NCI-H774 (cell line): ENCODE measurements around the gene SPATS2.
A peak's percentile ranks its signal among the peaks of the same experiment; 100 is the strongest.

ENCODE experiments used
- DNase-seq: peaks from one replicate; lab custom pipeline; 2025; lab: John Stamatoyannopoulos, UW

SPATS2 gene

DNA sequence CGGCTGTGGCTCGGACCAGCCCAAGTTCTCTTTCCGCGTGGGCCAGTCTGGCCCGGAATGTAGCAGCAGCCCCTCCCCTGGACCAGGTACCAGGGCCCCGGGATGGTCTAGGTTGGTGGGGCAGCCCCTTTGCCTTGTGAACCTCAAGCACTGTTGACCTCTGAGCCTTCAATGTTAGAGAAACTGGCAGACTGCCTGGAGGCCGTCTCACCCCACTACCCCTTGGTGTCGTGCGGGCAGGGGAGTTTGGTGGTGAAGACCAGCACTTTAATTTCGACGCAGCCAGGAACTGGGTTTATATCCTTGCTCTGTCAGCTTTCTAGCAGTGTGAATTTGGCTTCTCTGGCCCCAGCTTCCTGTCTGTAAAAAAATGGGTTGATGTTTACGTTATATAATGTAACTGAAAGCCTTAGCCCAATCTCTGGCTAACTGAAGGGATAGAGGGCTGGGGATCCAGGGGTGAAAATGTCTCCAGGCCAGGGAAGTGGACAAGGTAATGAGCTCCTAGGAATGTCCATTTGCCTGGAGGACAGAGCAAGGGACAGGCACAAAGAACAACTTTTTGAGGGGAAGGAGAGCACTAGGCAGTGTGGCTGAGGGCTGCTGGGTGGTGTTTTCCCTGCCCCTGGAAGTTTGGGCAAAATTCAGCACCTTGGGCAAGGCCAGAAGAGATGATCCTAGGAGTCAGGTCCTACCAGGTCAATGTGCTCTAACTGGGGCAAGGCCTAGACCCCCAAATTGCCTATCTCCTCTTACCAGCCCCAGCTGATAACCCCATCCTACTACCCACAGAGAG lies 189.3 kb downstream of the SPATS2 start:
- DNase-seq: no peak

DNA sequence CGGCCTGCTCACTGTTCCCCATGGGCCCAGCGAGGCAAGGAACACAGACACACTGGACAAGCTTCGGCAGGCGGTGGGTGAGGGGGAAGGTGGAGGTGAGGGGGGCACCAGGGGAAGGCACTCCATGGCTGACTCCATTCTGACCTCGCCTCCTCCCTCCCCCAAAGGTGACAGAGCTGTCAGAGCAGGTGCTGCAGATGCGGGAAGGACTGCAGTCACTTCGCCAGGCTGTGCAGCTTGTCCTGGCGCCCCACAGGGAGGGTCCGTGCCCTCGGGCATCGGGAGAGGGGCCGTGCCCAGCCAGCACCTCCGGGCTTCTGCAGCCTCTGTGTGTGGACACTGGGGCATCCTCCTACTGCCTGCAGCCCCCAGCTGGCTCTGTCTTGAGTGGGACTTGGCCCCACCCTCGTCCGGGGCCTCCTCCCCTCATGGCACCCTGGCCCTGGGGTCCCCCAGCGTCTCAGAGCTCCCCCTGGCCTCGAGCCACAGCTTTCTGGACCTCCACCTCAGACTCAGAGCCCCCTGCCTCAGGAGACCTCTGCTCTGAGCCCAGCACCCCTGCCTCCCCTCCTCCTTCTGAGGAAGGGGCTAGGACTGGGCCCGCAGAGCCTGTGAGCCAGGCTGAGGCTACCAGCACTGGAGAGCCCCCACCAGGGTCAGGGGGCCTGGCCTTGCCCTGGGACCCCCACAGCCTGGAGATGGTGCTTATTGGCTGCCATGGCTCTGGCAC lies 190.1 kb downstream of the SPATS2 start:
- no peak for DNase-seq

DNA sequence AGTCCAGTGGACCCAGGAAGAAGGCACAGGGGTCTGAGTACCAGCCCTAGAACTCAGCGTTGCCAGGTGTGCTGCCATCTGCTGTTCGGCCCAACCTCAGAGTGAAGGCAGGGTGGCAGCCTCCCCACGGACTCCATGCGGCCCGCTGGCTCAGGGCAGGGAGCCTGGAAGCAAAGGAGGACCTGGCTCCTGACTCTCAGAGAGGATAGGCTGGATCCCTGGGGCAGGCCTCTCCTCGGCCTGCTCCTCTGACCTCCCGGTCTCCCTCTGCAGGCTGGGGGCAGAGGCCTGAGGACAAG lies 190.6 kb downstream of the SPATS2 start:
- no peak for DNase-seq

DNA sequence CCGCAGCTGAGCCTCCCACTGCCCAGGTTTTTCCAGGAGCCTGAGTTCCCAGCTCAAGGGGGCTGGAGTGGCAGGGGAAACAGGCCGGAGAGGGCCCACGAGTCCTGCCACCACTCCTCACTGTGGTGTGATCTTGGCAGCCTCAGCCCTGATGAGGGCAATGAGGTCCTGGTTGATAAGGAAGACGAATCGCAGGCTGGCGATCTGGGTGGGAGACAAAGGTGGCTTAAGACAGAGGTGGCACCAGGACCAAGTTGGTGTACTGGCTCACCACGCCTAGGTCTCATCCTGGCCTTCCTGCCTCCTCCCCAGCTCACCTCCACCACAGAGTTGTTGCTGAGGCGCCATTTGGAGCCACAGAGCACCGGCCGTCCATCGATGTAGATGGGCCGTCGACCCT lies 191.3 kb downstream of the SPATS2 start:
- DNase-seq: no peak

DNA sequence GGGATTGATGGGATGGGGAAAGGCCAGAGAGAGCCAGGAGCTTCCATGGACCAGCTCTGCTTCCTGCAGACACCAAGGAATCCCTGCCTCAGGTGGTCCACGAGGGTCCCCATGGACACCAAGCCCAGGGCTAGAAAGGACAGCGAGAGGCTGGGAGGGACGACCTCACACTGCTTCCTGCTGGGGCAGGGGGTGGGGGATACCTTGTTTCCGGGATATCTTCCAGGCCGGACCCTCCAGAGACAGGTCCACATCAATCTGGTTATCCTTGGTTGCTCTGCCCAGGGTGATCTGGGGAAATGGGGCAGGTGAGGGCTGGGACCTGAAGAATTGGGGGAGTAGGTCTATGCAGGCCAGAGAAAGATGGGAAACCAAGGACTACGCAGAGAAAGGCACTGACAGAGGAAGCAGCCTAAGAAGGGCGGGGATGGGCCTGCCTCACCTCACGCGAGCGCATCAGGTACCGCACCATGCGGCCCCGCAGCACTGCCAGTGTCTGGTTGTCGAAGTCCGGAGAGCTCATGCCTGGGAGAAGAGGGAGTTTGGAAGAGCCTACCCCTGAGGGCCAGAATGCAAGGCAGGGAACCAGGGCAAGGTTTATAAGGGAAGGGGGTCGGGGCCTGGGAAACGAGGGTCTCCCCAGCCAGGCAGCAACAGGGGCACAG lies 191.9 kb downstream of the SPATS2 start:
- no peak for DNase-seq

DNA sequence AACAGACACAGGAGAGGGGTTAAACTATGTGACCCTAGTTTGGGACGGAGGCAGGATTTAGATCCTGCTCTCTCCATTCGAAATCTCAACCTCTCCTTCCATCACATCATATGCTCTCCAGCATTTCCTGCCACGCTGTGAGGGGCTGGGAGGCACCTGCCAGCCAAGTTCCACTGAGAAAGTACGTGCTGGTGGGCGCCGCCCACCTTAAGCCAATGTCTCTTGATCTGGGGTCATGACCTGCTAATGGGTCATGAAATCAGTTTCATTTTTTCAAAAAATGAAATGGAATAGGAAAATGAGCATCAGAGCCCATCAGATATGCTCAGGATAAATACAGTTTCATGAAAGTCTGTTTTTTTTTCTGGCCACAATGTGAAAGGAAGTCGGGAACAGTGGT lies 193.4 kb downstream of the SPATS2 start:
- DNase-seq: no peak

DNA sequence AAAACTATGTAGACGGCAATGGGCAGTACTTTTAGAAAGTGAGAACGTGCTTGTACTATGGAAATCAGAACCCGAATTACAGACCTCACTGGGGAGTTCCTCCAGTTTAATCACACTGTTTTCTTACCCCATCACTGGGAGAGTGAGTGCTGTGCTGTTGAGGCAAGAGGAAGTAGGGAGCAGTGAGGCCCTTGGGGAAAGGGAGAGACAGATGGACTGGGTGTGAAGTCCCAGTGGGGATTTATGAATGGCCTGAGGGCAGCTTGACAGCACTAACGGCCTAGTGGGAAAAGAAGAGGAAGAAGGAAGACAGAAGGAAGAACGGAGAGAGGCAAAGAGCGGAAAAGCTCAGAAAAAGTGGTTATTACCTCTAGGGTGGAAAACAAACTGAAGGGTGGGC lies 195.0 kb downstream of the SPATS2 start:
- no peak for DNase-seq

DNA sequence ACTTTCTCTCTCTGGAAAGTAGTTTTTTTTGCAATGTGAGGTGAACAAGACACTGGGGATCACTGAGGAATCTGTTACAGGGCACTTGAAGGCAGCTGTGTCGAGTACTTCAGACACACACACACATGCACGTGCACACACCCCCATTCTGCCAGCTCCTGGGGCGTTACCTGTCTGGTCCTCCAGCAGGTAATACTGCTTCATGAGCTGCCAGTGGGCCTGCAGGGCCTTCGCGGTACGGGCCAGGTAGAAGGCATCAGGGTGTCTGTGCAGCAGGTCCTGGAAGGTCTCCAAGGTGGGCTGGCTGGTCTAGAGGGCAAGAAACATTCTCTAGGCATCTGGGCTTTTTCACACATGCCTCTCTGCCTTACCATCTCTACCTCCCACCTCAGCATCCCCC lies 195.6 kb downstream of the SPATS2 start:
- no peak for DNase-seq

DNA sequence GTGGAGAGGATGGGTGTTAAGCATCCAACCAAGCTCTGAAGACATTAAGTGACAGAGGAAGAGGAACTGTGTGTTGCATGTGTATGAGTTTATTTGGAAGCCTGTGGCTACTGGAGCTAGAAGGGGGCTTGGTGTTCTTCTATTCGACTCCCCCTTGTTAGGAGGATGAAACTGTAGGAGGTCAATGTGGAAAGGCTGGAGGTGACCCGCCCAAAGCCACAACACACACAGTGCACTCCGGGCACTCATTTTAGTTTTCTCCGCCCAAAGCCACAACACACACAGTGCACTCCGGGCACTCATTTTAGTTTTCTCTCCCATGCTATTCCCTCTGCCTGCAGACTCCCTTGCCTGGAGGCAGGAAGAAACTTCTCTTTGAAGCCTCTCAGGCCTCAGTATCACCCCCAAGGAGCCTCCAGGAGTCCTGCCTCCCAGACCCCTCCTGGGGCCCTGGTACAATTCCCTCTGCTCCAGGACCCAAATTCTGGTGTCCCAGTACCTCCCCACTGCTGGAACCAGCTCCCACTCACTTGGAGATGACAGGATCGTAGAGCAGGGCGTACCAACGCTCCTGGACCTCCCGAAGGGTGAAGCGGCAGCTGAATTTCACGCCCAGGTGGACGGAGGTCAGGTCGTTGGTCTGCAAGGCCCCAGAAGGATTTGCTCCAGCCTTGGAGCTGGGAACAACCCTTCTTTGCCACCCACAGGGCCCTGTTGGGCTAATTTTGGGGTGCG lies 196.9 kb downstream of the SPATS2 start:
- DNase-seq: no peak

DNA sequence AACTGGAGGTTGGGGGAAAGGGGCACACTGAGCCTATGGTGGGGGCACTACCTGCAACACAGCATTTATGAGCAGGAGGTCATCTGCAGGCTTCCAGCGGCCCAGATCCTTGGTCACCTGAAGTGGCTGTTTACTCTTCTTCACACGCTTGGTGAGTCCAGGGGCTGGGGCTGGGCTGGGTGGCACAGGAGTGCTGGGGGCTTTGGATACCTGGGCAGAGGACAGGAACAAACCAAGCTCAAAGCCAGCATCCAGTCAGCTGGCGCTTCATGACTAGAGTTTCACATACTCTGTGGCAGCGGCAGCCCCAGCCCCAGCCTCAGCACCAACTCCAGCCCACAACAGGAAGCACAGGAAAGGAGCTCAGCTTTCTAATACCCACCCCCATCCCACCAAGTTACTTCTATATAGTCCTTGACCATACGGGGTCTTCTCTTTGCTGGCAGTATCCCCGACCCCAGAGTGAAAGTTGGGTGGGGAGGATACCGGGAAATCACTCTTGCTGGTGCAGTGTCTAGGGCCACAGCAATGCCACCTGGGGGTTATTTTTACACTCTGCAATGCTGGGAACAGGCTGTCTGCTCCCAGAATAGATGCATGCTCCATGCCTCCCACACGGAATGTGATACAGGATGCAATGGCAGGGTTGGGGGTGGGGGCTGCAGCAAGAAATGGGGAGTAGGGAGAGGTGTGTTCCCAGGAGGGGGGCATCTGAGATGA lies 197.6 kb downstream of the SPATS2 start:
- DNase-seq: no peak

DNA sequence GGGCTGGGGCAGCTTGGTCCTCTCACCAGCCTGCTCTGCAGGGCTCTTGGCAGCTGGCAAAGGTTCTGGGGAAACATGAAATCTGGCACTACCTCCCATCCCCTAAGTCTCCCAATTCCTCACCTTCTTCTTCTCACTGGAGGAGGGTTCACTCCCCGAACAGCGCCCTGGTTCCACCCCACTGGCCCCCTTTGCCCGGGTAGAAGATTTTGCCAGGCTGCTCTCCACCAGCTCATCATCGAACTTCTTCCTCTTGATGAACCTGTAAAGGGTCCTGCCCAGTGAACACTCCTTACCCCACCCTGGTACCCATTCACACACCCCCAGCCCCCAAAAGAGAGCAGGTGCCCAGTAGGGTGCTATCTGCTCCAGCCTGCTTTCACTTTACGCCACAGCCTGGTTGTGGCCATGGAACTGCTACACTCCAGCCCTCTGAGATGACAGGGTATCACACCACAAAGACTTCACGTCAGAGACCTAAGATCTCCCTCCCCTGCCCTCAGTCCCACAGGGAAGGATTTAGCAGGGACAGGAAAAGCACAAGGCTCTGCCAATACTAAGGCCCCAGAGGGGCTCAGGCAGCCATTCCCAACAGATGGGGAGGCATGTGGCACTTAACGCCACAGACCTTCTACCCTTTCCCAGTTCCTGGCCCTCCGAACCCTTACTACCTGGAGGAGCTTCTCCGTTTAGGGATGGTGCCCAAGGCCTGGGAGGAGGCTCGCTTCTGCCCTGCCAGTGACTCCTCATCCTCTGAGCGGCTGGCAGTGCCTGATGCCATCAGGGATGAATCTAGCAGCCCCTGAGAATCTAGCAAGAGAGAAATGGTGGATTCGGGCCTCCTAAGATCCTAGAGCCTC lies 198.4 kb downstream of the SPATS2 start:
- no peak for DNase-seq

DNA sequence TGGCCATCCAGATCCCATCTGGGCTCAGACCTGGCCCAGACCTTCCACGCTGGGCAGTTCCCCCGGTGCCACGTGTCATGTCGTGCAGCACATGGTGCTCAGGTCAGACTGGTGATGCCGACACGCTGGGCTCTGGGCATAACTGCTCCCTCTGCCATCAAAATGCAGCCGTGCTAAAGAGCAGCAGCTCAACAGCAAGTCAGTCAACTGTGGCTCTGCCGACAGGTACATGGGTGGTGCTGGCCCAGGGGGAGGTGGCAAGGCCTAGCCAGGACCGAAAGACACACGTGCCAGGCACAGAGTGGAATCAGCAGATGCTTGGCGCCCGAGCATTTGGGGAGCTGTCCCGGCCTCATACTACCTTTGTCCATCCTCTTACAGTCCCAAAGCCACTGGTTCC lies 199.1 kb downstream of the SPATS2 start:
- no peak for DNase-seq

DNA sequence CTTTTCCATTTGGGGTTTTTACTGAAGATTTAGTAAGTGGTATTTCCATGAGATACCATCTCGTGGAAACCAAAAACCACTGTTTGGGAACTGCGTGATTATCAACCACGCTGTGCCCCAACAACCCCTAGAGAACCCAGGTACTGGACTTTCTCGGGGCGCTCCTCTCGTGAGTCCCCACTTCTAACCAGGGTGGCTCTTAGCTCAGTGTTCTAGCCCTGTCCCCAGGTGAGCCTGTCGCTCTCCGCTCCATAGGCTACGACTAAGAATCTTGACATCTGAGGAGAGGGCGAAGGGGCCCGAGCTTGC lies 200.0 kb downstream of the SPATS2 start:
- no peak for DNase-seq

DNA sequence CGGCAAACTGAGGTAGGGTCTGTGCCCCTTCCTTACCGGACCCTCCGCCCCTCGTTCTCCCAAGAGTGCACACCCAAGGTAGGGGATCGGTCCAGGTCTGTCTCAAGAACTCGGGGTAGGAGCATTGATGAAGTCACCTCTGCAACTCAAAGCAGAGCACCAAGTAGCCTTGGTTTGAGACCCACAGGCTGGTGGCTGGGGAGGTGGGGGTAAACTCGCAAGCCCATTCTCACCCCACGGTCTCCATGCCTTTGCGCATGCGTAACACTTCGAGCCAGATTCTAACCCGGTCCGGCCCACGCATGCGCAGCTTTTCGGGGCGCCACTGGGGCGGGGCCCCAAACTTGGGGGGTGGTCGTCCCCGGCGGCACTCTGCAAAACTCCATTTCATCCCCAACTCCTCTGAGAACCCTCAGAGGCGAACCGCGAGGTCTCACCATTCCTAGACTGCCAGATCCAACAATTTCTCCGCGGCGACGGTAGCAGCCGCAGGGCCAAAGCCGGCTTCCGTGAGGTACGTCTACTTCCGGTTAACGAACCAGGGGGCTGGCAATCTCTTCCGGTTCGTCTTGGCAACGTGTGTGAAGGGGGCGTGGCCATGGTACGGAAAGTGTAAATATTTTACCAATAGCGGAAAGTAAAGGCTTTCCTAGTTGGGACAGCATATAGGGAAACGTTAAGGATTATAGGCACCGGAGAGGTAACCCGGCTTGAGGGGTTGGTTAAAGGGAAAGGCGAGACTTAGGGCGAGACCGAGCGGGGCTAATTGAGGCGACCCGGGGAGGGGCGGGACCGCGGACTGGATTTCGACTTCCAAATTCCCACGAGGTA lies 200.6 kb downstream of the SPATS2 start, which contains the start of gene MCRS1:
Gene MCRS1 (minus strand): TSS at position 532 of the 831 bp plus-strand sequence. CDS start 1,411 bp downstream, outside the sequence.
- peak; percentile 90 for DNase-seq

DNA sequence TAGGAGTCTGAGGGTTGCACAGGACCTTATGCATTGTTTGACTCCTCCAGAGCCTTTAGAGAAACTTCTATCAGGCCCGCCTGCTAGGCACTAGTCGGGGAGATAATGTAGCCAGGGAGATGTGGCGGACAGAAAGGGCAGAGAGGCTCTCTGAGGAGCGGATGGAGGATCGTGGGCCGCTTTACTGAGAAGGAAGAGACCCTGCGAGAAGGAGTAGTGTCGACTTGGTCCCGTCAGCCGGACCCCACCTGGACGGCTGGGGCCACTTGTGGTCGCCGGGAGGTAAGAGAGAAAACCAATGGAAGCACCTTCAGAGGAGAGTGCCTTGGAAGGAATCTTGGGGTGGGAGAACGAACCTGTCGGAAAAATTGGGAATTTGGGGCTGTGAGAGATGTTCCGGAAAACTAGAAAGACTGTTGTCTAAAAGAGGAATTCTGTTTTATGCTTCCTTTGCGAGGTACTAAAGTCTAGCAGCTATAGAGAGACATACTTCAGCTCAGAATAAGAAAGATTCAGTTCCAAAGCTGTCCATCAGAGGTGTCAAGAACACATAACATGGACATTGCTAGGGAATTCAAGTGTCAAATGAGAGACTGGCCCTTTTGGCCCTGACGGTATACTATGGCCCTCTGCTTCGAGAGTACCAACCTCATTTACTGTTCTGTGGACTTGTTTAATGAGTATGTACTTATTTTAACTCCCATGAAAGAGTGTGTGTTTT lies 201.3 kb downstream of the SPATS2 start:
- no peak for DNase-seq
